Sigmoid colon (tissue), 7 donors: ENCODE data around the gene SLC15A5. TPM values are rescaled to one million over a fixed set of nuclear protein-coding genes. Genes with fewer than 3 reads are reported as not detected.

Experiments used
- DNase-seq: peaks from one replicate; pipeline ENCODE4 v3.0.0-alpha.2; 2019
- H3K27ac ChIP-seq, 4 donors: fragments of 200-600 bp; sonication (generic); one replicate each; pipeline ENCODE4 v1.5.1; 2016 to 2019; ENCODE audit warnings: mild to moderate bottlenecking in 1 of 4
- H3K27me3 ChIP-seq, 3 donors: fragments of 200-600 bp; sonication (generic); one replicate each; pipeline ENCODE4 v1.5.1; 2019; ENCODE audit warnings: mild to moderate bottlenecking in 1 of 3
- H3K36me3 ChIP-seq, 4 donors: fragments of 200-600 bp; sonication (generic); one replicate each; pipeline ENCODE4 v1.5.1; 2016 to 2019
- H3K4me1 ChIP-seq, 4 donors: fragments of 200-600 bp; sonication (generic); one replicate each; pipeline ENCODE4 v1.5.1; 2017 to 2019
- H3K4me3 ChIP-seq, 4 donors: fragments of 200-600 bp; sonication (generic); one replicate each; pipeline ENCODE4 v1.5.1; 2017 to 2019; ENCODE audit warnings: mild to moderate bottlenecking in 2 of 4, moderate library complexity in 1 of 4
- H3K9me3 ChIP-seq, 4 donors: fragments of 200-600 bp in 3 of 4; sonication (generic) in 3 of 4; one replicate each; pipeline versions ENCODE4 v1.5.1 to v1.6.1; 2013 to 2019
- CTCF ChIP-seq, 4 experiments: fragments of 450-650 bp in 3 of 4; fragments of 200-600 bp in 1 of 4; IDR thresholded peaks; one replicate each; pipeline ENCODE4 v1.5.1; 2016 to 2019; ENCODE audit warnings: antibody characterized with exemption in 4 of 4, mild to moderate bottlenecking in 3 of 4, moderate library complexity in 2 of 4
- EP300 ChIP-seq, 4 donors: sonication (generic); formaldehyde crosslinking; IDR thresholded peaks; one replicate each; pipeline ENCODE4 v1.6.1; 2017; ENCODE audit warnings: antibody characterized with exemption in 4 of 4
- POLR2A ChIP-seq, 2 donors: fragments of 450-650 bp; IDR thresholded peaks; one replicate each; pipeline ENCODE4 v1.6.1; 2016; ENCODE audit warnings: antibody characterized with exemption in 2 of 2, mild to moderate bottlenecking in 2 of 2, moderate library complexity in 2 of 2
- POLR2AphosphoS5 ChIP-seq, 4 donors: sonication (generic); formaldehyde crosslinking; IDR thresholded peaks; one replicate each; pipeline ENCODE4 v1.6.1; 2017; ENCODE audit warnings: antibody characterized with exemption in 4 of 4
- WGBS, 2 donors: extraction: QIAGEN DNeasy Blood & Tissue Kit; methylation state at CpG; one replicate each; pipeline ENCODE4 v1.1.7; 2013; 5-methylcytosine and 5-hydroxymethylcytosine counted together
- intact Hi-C: fragments of 100-400 bp; cut with DNase I; formaldehyde crosslinking; loops from one replicate; pipeline ENCODE4 v1.15.1; 2023
- polyA plus RNA-seq, 3 donors: library from polyadenylated mRNA; stranded (reverse); fragments of 200-250 nt; gene quantifications; one replicate each; pipeline ENCODE4 v1.2.3, GENCODE V29; 2013
- total RNA-seq, 4 donors: library from RNA; depleted of rRNA; stranded (reverse); fragments of >200 nt; gene quantifications; one replicate each; pipeline ENCODE4 v1.1.0, GENCODE V29; 2016
- donor health status: healthy with polysubstance abuse.
- donor health status: Bipolar disorder and iron deficiency.
- donor health status: healthy.

SLC15A5 gene
- total and polyA plus RNA-seq, 7 donors, result not detected

GRCh38 chr12:16174282-16174681 lies 103.2 kb downstream of the SLC15A5 start:
- no peaks in the 10 kb centered on the region for H3K27me3 ChIP-seq
- no peaks in the 10 kb centered on the region for H3K9me3 ChIP-seq
- no peak overlapping the region for H3K27ac ChIP-seq
- 92 to 93% methylated on average over 4 of the region's 4 CpGs for WGBS, 2 donors
- peaks cover 0 to 6% (median 0%) of the 10 kb centered on the region in 4 donors for H3K4me1 ChIP-seq
- H3K36me3 ChIP-seq, result no peaks in the 10 kb centered on the region
- no peak overlapping the region for H3K4me3 ChIP-seq
- DNase-seq, result no peak
- intact Hi-C loops, result no loop called here
- TF ChIP-seq CTCF (IDR thresholded peaks at IDR 0.05) (no peak), EP300 (IDR thresholded peaks at IDR 0.05) (no peak), POLR2AphosphoS5 (IDR thresholded peaks at IDR 0.05) (no peak), POLR2A (IDR thresholded peaks at IDR 0.05) (no peak)

GRCh38 chr12:16171348-16171747 lies 106.1 kb downstream of the SLC15A5 start:
- Histone ChIP-seq H3K9me3 (no peaks in the 10 kb centered on the region), H3K36me3 (no peaks in the 10 kb centered on the region), H3K27ac (no peak overlapping the region), H3K4me1 (peaks cover 0 to 13% (median 0%) of the 10 kb centered on the region in 4 donors), H3K4me3 (no peak overlapping the region), H3K27me3 (no peaks in the 10 kb centered on the region)
- TF ChIP-seq CTCF (IDR thresholded peaks at IDR 0.05) (no peak), POLR2AphosphoS5 (IDR thresholded peaks at IDR 0.05) (no peak), POLR2A (IDR thresholded peaks at IDR 0.05) (no peak), EP300 (IDR thresholded peaks at IDR 0.05) (no peak)
- WGBS, 2 donors, result 85 to 89% methylated on average over 2 of the region's 2 CpGs
- DNase-seq, result no peak
- intact Hi-C loops, result no loop called here

GRCh38 chr12:16168078-16168477 lies 109.4 kb downstream of the SLC15A5 start:
- 80 to 86% methylated on average over 3 of the region's 3 CpGs for WGBS, 2 donors
- no peaks in the 10 kb centered on the region for H3K36me3 ChIP-seq
- no peak for TF ChIP-seq CTCF (IDR thresholded peaks at IDR 0.05)
- no peak for TF ChIP-seq POLR2AphosphoS5 (IDR thresholded peaks at IDR 0.05)
- TF ChIP-seq POLR2A (IDR thresholded peaks at IDR 0.05), result no peak
- no peak for TF ChIP-seq EP300 (IDR thresholded peaks at IDR 0.05)
- DNase-seq, result no peak
- H3K4me1 ChIP-seq, result peaks cover 0 to 13% (median 7%) of the 10 kb centered on the region in 4 donors
- no peaks in the 10 kb centered on the region for H3K9me3 ChIP-seq
- no peak overlapping the region for H3K27ac ChIP-seq
- intact Hi-C loops, result loop anchor here (5.0 to 10.0 kb wide), 3 partner anchors 179 to 1474 kb away; partner anchors contain the start of genes LMO3 and MGST1
- H3K4me3 ChIP-seq, result no peak overlapping the region
- H3K27me3 ChIP-seq, result no peaks in the 10 kb centered on the region

GRCh38 chr12:16166563-16167470 lies 110.7 kb downstream of the SLC15A5 start:
- TF ChIP-seq CTCF (IDR thresholded peaks at IDR 0.05), result no peak
- no peaks in the 10 kb centered on the region for H3K36me3 ChIP-seq
- H3K4me1 ChIP-seq, result peaks cover 0 to 13% (median 7%) of the 10 kb centered on the region in 4 donors
- intact Hi-C loops, result loop anchor here (5.0 to 10.0 kb wide), 3 partner anchors 180 to 1475 kb away; partner anchors contain the start of genes LMO3 and MGST1
- H3K4me3 ChIP-seq, result no peak overlapping the region
- no peaks in the 10 kb centered on the region for H3K27me3 ChIP-seq
- DNase-seq, result no peak
- no peaks in the 10 kb centered on the region for H3K9me3 ChIP-seq
- 34 to 63% methylated on average over 5 of the region's 5 CpGs for WGBS, 2 donors
- H3K27ac ChIP-seq, result peak overlapping the region in 2 of 4 donors; percentile 4 to 15
